ENCODE results near the gene ASB18. TPM values are rescaled to one million over a fixed set of nuclear protein-coding genes. Genes with fewer than 3 reads are reported as not detected.
A peak's percentile ranks its signal among the peaks of the same experiment; 100 is the strongest.

The ASB18 gene
- total and polyA plus RNA-seq, 2 of the 8 experiments (the other 6 are each of a cell fraction or from before 2014, with no cell fraction given), result not detected

DNA sequence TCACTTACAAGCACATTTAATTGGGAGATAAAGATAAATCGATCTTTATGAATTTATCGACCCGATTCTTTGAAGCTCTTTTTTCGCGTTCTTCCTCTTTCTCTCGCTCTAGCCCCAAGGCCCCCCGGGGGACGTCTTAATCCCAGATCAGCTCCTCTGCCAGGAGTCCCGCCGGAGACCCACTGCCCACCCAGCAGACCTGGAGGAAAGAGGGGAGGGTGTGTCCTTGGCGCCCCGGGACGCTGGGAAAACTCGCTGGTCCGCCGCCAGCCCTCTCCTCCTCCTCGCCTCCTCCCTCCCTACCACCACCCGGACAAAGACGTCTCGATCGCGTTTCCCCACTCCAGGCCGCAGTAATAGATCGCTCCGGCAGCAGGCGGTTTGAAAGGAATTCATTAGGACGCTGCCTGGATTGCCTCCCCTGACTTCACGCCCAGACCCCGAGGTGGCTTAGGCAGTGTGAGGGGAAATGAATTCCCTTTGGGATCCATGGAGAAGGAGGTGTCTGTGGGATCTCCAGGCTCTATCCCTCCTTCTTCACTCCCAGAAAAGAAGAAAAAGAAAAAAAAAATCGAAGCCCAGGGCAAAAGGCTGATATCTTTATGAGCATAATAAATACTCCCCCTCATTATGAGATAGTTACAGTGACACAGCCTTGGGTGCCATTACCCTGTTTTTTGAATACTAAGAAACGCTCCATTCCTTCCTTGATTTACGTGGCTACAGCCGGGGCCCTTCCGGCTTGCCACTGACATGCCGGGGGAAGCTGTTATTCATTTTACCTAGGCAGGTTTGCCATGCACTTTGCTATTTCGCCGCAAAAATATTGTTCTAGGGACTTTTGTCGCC is 94.2 kb downstream of the ASB18 start:
- 0 out of 2 replicates have a peak overlapping the region, but pooled peaks have one; percentile 24 for H3K18ac ChIP-seq (ENCODE audit: extremely low read depth, low read length)
- H4K91ac ChIP-seq (replicated peaks; ENCODE audit: insufficient read length, low read length), result no peak overlapping the region
- peak in 1 of 2 experiments; percentile 62 for DNase-seq (ENCODE audit: low read depth in 1 of 2, low spot score in 2 of 2)
- no peak overlapping the region for H3K23ac ChIP-seq (ENCODE audit: insufficient read length)
- H3K9ac ChIP-seq (replicated peaks in 1 of 4; ENCODE audit: extremely low read depth in 1 of 4, low read depth in 3 of 4, low read length in 3 of 4), result no peak overlapping the region
- H2BK15ac ChIP-seq (ENCODE audit: low read length), result no peak overlapping the region; the same call in 1 of the 2 replicates
- POLR2A ChIA-PET (ENCODE audit: partially characterized antibody), result interaction anchor here (0.7 to 4.9 kb wide), 5 partner anchors 8 to 204 kb away, joined by 3 to 54 read pairs (median 5); no protein-coding TSS in a partner anchor
- WGBS, 2 experiments (ENCODE audit: extremely low coverage in 1 of 2, insufficient coverage in 1 of 2, insufficient read length in 1 of 2, insufficient replicate concordance in 2 of 2, low coverage in 1 of 2, low lambda C conversion rate in 2 of 2, missing lambda C conversion rate in 1 of 2), result 5% methylated on average over 33 of the region's 38 CpGs; no CpG with 5 or more reads in 1 of the 2 experiments
- H3K4ac ChIP-seq (replicated peaks; ENCODE audit: insufficient read length, low read depth, low read length), result no peak overlapping the region
- H4K8ac ChIP-seq (ENCODE audit: extremely low read depth, insufficient read depth, low read length), result no peak overlapping the region
- H3K36me3 ChIP-seq (ENCODE audit: control insufficient read depth in 2 of 4, insufficient read depth in 4 of 4, low read length in 3 of 4), result peaks cover 0 to 7% (median 0%) of the 10 kb centered on the region in 4 experiments; a peak in 2 of 8 replicates
- H2BK5ac ChIP-seq (ENCODE audit: low read depth, low read length), result no peak overlapping the region
- no peak overlapping the region for H2BK120ac ChIP-seq (replicated peaks; ENCODE audit: low read depth, low read length)
- peak overlapping the region; percentile 59 to 83 for H3K4me2 ChIP-seq (ENCODE audit: insufficient read depth in 1 of 2, low read depth in 2 of 2, low read length in 2 of 2)
- peaks cover 14% of the 10 kb centered on the region; the same call in 1 of the 2 replicates for H3K23me2 ChIP-seq (ENCODE audit: low read depth, low read length)
- H3K9me3 ChIP-seq (ENCODE audit: insufficient read depth in 2 of 2, low read depth in 1 of 2, low read length in 1 of 2), result no peaks in the 10 kb centered on the region
- CTCF ChIA-PET (ENCODE audit: partially characterized antibody), result interaction anchor here (0.6 to 3.1 kb wide), 16 partner anchors 8 to 390 kb away, joined by 3 to 18 read pairs (median 4); no protein-coding TSS in a partner anchor
- H4K20me1 ChIP-seq (replicated peaks in 1 of 2; ENCODE audit: control insufficient read depth in 1 of 2, insufficient read depth in 2 of 2, low read length in 2 of 2), result peaks cover 33 to 34% of the 10 kb centered on the region in 2 experiments
- peak overlapping the region; percentile 77 for H2BK12ac ChIP-seq (ENCODE audit: low read depth, low read length)
- no peaks in the 10 kb centered on the region for H3K79me1 ChIP-seq (ENCODE audit: low read depth, low read length)
- no peak overlapping the region for H4K5ac ChIP-seq (ENCODE audit: insufficient read length, low read depth, low read length)
- H2AFZ ChIP-seq (ENCODE audit: low read length), result no peak overlapping the region
- no peak overlapping the region for H3K56ac ChIP-seq (replicated peaks; ENCODE audit: insufficient read length, low read depth, low read length)
- TF ChIP-seq KDM4A (IDR thresholded peaks at IDR 0.05; ENCODE audit: low read depth, low read length, severe bottlenecking) (no peak), SUZ12 (IDR thresholded peaks at IDR 0.05; ENCODE audit: low read length) (peak; percentile 28), RNF2 (IDR thresholded peaks at IDR 0.05; ENCODE audit: borderline replicate concordance, low read depth, low read length, missing control alignments, poor library complexity, severe bottlenecking) (peak; percentile 62), EZH2 (IDR thresholded peaks at IDR 0.05; ENCODE audit: low read depth, low read length, severe bottlenecking) (peak; percentile 80)
- no peak for FAIRE-seq
- H3K4me3 ChIP-seq (ENCODE audit: extremely low read depth in 1 of 4, insufficient read depth in 2 of 4, low read depth in 3 of 4, low read length in 4 of 4), result peak overlapping the region in 3 of 4 experiments; percentile 7 to 59 (median 11); a peak in 4 of 8 replicates
- no peak overlapping the region for H2BK20ac ChIP-seq (ENCODE audit: low read length)
- no peak overlapping the region for H2AK5ac ChIP-seq (ENCODE audit: low read depth, low read length)
- no peak overlapping the region for H3K27ac ChIP-seq (ENCODE audit: low read depth, low read length)
- H3K14ac ChIP-seq (ENCODE audit: insufficient read length), result no peak overlapping the region
- H3K4me1 ChIP-seq (replicated peaks in 1 of 4; ENCODE audit: control insufficient read depth in 3 of 4, insufficient read depth in 4 of 4, low read length in 3 of 4), result peaks cover 22 to 69% (median 45%) of the 10 kb centered on the region in 4 experiments
- H3K27me3 ChIP-seq (replicated peaks in 1 of 4; ENCODE audit: control insufficient read depth in 3 of 4, extremely low read depth in 1 of 4, insufficient read depth in 3 of 4, low read length in 3 of 4), result peaks cover 94 to 100% (median 98%) of the 10 kb centered on the region in 4 experiments
- no peaks in the 10 kb centered on the region for H3K79me2 ChIP-seq (ENCODE audit: control insufficient read depth in 1 of 2, insufficient read depth in 2 of 2, low read length in 2 of 2)

Measured in H1 (cell line).